NCI-H2196 (cell line): Measurements from ENCODE around the gene CHPF2.
A peak's percentile ranks its signal among the peaks of the same experiment; 100 is the strongest.

Experiments
- DNase-seq: peaks from one replicate; lab custom pipeline; 2025; ENCODE audit not compliant: unreplicated experiment; lab: John Stamatoyannopoulos, UW

The CHPF2 gene

GRCh38 chr7:151205730-151206129 lies 26.6 kb upstream of the CHPF2 start:
- DNase-seq = no peak

GRCh38 chr7:151206914-151207313 lies 25.4 kb upstream of the CHPF2 start:
- no peak for DNase-seq

GRCh38 chr7:151207315-151207714 lies 25.0 kb upstream of the CHPF2 start:
- no peak for DNase-seq

DNA sequence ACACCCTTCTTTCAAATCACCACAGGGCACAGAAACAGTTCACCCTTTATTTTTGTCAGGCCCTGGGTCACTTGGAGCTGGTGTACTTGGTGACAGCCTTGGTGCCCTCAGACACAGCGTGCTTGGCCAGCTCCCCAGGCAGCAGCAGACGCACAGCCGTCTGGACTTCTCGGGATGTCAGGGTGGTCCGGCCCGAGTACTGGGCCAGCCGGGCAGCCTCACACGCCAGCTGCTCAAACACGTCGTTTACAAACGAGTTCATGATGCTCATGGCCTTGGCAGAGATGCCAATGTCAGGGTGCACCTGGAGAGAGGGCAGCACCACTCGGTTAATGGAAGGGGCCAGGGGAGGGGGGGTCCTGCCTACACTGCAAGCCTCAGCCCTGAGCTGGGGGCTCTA lies 24.5 kb upstream of the CHPF2 start:
- no peak for DNase-seq

DNA sequence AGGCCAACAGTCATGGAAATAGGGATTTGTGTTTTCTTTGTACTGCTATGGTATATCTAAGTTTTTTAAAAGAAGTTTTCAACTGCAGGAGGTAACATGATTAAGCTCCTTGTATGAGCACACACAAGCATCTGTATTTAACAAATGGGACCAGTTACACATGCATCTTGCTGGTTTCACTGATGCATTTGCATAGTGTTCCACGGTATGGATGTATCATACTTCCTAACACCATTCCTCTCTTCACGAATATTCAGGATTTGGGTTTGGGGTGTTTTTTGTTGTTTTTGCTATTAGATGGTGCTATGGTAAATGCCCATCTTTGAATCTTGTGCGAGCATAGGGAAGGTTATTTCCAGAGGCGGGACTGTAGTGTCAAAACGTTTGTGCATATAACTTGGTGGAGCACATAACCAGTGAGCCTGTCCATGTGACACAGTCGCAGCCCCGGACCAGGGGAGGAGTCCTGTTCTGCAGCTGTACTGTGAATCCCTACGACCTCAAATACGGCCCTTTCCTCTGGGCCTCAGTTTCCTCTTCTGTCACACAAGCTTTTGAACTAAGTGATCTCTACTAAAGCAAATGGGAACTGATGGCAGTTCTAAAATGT lies 23.9 kb upstream of the CHPF2 start:
- no peak for DNase-seq

DNA sequence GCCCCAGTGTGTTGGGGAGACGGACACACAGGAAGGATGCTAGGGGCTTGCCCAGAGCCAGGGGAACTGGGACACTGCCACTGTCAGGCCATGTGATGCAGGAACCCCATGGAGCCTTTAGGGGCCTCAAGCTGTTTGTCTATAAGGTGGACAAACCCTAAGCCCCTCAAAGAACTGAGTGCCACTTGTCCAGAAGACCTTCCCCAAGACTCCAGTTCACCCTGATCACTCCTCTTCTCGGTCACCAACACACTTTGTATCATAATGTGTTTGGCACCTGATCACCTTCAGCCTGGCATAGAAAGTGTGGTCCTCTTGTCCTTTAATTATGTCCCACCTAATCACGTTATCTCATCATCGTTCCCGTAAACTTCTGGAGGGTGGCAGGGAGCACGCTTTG lies 22.7 kb upstream of the CHPF2 start:
- no peak for DNase-seq

- DNase-seq = no peak
Observed at GRCh38 chr7:151210087-151210854, 22.0 kb upstream of the CHPF2 start, which contains the start of gene H2BK1. TSS of gene H2BK1 (minus strand) at chr7:151210488. CDS start at chr7:151210318, 170 bp downstream.

DNA sequence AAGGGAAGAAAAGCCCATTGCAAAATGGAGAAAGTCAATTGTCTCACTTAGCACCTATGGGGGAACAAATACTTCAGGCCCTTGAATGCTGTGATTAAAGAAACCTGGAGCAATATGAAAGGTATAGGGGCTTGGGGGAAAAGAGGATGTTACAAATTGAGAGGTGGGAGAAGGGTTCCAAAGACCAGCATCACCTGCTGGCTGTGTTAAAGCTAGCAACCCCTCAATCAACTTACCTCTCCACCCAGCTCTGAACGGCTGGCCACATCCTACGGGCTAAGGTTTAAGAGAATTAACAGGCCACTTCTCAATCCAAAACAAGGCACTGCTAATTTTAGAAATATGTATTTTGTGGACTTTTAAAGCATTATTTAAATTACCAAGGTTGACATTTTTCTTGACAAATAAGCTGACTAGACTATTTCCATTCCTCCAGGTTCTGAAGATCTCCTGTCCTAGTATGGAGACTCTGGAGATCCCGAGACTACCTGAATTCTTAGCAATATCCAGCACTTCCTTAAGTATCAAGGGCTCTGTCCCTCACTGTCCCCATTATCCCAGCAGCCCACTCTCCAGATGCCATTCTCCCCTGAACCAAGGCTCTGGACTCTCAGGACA lies 21.0 kb upstream of the CHPF2 start:
- DNase-seq = no peak

DNA sequence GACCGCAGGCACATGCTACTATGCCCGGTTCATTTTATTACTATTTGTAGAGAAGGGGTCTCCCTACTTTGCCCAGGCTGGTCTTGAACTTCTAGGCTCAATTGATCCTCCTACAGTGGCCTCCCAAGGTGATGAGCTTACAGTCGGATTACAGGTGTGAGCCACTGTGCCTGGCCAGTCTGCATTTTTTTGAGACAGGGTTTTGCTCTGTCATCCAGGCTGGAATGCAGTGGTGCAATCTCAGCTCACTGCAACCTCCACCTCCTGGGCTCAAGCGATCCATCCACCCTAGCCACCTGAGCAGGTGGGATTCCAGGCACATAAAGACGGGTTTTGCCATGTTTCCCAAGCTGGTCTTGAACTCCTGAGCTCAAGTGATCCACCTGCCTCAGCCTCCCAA lies 19.7 kb upstream of the CHPF2 start:
- no peak for DNase-seq

GRCh38 chr7:151213826-151214225 lies 18.5 kb upstream of the CHPF2 start:
- DNase-seq = no peak

GRCh38 chr7:151215396-151215795 lies 16.9 kb upstream of the CHPF2 start:
- no peak for DNase-seq

GRCh38 chr7:151218170-151218569 lies 14.1 kb upstream of the CHPF2 start:
- no peak for DNase-seq

GRCh38 chr7:151223728-151224127 lies 8.6 kb upstream of the CHPF2 start:
- DNase-seq = no peak

GRCh38 chr7:151225948-151226510 lies 6.3 kb upstream of the CHPF2 start:
- DNase-seq = no peak

- no peak for DNase-seq
Observed at GRCh38 chr7:151226560-151226874, 5.8 kb upstream of the CHPF2 start.

- DNase-seq = peak; percentile 92
Observed at GRCh38 chr7:151226875-151227782, 5.2 kb upstream of the CHPF2 start, which contains the start of gene ABCF2. TSS of gene ABCF2 (minus strand) at chr7:151227205. CDS start at chr7:151226458, 747 bp downstream.

DNA sequence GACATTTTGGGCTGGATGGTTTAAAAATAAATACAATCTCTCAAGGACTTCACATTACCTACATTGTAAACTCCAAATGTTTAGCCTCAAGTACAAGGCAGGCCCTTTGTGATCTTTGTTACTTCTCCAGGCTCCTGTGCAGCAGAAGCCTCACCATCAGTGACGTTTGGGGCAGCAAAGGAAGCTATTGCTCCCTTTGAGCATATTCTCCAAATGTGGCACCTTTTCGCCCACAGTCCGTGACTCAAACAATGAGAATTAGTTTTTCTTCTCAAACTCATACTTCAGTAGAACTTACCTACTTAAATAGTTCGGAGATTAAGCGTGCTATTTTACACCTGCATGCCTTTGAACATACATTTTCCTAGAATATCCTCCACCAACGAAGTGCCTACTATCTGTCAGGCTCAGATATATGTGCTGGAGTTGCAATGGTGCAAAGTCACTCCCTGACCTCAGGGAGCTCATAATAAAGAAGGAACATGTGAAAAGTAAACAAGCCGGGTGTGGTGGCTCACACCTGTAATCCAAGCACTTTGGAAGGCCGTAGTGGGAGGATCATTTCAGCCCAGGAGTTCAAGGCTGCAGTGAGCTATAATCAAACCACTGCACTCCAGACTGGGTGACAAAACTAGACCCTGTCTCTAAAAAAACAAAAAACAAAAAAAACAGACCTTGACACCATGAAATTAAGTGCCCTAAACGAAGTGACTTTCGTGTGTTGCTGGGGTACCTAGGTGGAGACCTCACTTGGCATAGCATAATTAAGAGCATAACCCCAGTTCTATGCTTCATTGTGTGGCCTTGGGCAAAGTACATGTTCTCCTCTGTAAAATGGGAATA lies 4.0 kb upstream of the CHPF2 start:
- no peak for DNase-seq

- DNase-seq = no peak
Observed at GRCh38 chr7:151229249-151229648, 3.0 kb upstream of the CHPF2 start.

- no peak for DNase-seq
Observed at GRCh38 chr7:151231080-151231479, 1.2 kb upstream of the CHPF2 start.
